Measurements from ENCODE around the gene DENND1A. TPM values are rescaled to one million over a fixed set of nuclear protein-coding genes. Genes with fewer than 3 reads are reported as not detected.

The DENND1A gene
- total RNA-seq, 4 donors from 2014 or later: 19.2 to 26.9 (median 24.0) TPM

- Histone ChIP-seq H3K27me3 (no peaks in the 10 kb centered on the region), H3K36me3 (peaks cover 0 to 12% (median 3%) of the 10 kb centered on the region in 4 donors)
These were observed 521.3 kb downstream of the DENND1A start for GRCh38 chr9:123408313-123409262.

GRCh38 chr9:123407217-123407851, 522.6 kb downstream of the DENND1A start:
- no peak for DNase-seq (ENCODE audit: extremely low spot score)
- no peaks in the 10 kb centered on the region for H3K9me3 ChIP-seq
- H3K4me1 ChIP-seq: peaks cover 0 to 8% (median 0%) of the 10 kb centered on the region in 4 donors
- intact Hi-C loops (cut with DNase I): no loop called here
- no peak overlapping the region for H3K27ac ChIP-seq (replicated peaks in 1 of 4)
- 81% methylated on average over 17 of the region's 20 CpGs for WGBS
- no peaks in the 10 kb centered on the region for H3K27me3 ChIP-seq
- no peak for TF ChIP-seq POLR2A (IDR thresholded peaks at IDR 0.05; ENCODE audit: low read depth)
- no peak for TF ChIP-seq EP300 (IDR thresholded peaks at IDR 0.05)
- TF ChIP-seq POLR2AphosphoS5 (IDR thresholded peaks at IDR 0.05): no peak
- TF ChIP-seq CTCF (IDR thresholded peaks at IDR 0.05): no peak
- peaks cover 0 to 20% (median 8%) of the 10 kb centered on the region in 4 donors for H3K36me3 ChIP-seq
- no peak overlapping the region for H3K4me3 ChIP-seq

More at GRCh38 chr9:123408313-123409262, 521.3 kb downstream of the DENND1A start:
- H3K9me3 ChIP-seq: no peaks in the 10 kb centered on the region
- H3K4me3 ChIP-seq: no peak overlapping the region
- H3K27ac ChIP-seq (replicated peaks in 1 of 4): no peak overlapping the region
- TF ChIP-seq POLR2AphosphoS5 (IDR thresholded peaks at IDR 0.05) (no peak), CTCF (IDR thresholded peaks at IDR 0.05) (no peak), EP300 (IDR thresholded peaks at IDR 0.05) (no peak), POLR2A (IDR thresholded peaks at IDR 0.05; ENCODE audit: low read depth) (no peak)
- DNase-seq (ENCODE audit: extremely low spot score): no peak
- WGBS: 98% methylated on average over 7 of the region's 10 CpGs
- peaks cover 0 to 10% (median 2%) of the 10 kb centered on the region in 4 donors for H3K4me1 ChIP-seq
- intact Hi-C loops (cut with DNase I): no loop called here

- intact Hi-C loops (cut with DNase I): no loop called here
- H3K9me3 ChIP-seq: no peaks in the 10 kb centered on the region
- TF ChIP-seq POLR2A (IDR thresholded peaks at IDR 0.05; ENCODE audit: low read depth) (no peak), EP300 (IDR thresholded peaks at IDR 0.05) (no peak), POLR2AphosphoS5 (IDR thresholded peaks at IDR 0.05) (no peak), CTCF (IDR thresholded peaks at IDR 0.05) (no peak)
- DNase-seq (ENCODE audit: extremely low spot score): no peak
- peaks cover 0 to 18% (median 8%) of the 10 kb centered on the region in 4 donors for H3K36me3 ChIP-seq
- 70% methylated on average over 13 of the region's 13 CpGs for WGBS
- H3K4me3 ChIP-seq: no peak overlapping the region
- no peak overlapping the region for H3K27ac ChIP-seq (replicated peaks in 1 of 4)
- peaks cover 0 to 8% (median 0%) of the 10 kb centered on the region in 4 donors for H3K4me1 ChIP-seq
- no peaks in the 10 kb centered on the region for H3K27me3 ChIP-seq
These were observed 523.2 kb downstream of the DENND1A start for GRCh38 chr9:123406691-123407216.

GRCh38 chr9:123406016-123406415, 523.9 kb downstream of the DENND1A start:
- Histone ChIP-seq H3K27me3 (no peaks in the 10 kb centered on the region), H3K4me3 (no peak overlapping the region), H3K4me1 (peaks cover 0 to 8% (median under 1%) of the 10 kb centered on the region in 4 donors), H3K36me3 (peaks cover 0 to 17% (median 6%) of the 10 kb centered on the region in 4 donors), H3K9me3 (no peaks in the 10 kb centered on the region), H3K27ac (replicated peaks in 1 of 4) (no peak overlapping the region)
- DNase-seq (ENCODE audit: extremely low spot score): no peak
- 89% methylated on average over 6 of the region's 6 CpGs for WGBS
- intact Hi-C loops (cut with DNase I): no loop called here
- TF ChIP-seq POLR2AphosphoS5 (IDR thresholded peaks at IDR 0.05) (no peak), POLR2A (IDR thresholded peaks at IDR 0.05; ENCODE audit: low read depth) (no peak), CTCF (IDR thresholded peaks at IDR 0.05) (no peak)
